Measurements from ENCODE around the gene TIMM21.

TIMM21 gene

GRCh38 chr18:74147779-74148542, at the start of gene TIMM21, which contains the start of gene FBXO15:
TIMM21 (plus strand) TSS chr18:74148523; CDS start chr18:74148809, 286 bp downstream.
FBXO15 (minus strand) TSS chr18:74147834; CDS start chr18:74147785, 49 bp downstream.
- TF ChIP-seq JUND (IDR thresholded peaks at IDR 0.05; ENCODE audit: low read depth): no peak
- in situ Hi-C loops (cut with HindIII; ENCODE audit: low pct_unique_long_range_greater_than_20kb, low sequenced_read_pairs): no loop called here
- peak; percentile 77 to 95 for DNase-seq (ENCODE audit: low read depth in 1 of 2, low spot score in 1 of 2)

GRCh38 chr18:74108460-74108859, 39.9 kb upstream of the TIMM21 start:
- no peak for DNase-seq (ENCODE audit: low read depth in 1 of 2, low spot score in 1 of 2)

GRCh38 chr18:74110149-74110548, 38.2 kb upstream of the TIMM21 start:
- DNase-seq (ENCODE audit: low read depth in 1 of 2, low spot score in 1 of 2): no peak
- in situ Hi-C loops (cut with HindIII; ENCODE audit: low pct_unique_long_range_greater_than_20kb, low sequenced_read_pairs): no loop called here
- no peak for TF ChIP-seq JUND (IDR thresholded peaks at IDR 0.05; ENCODE audit: low read depth)

More at GRCh38 chr18:74108460-74108859, 39.9 kb upstream of the TIMM21 start:
- no peak for TF ChIP-seq JUND (IDR thresholded peaks at IDR 0.05; ENCODE audit: low read depth)
- in situ Hi-C loops (cut with HindIII; ENCODE audit: low pct_unique_long_range_greater_than_20kb, low sequenced_read_pairs): no loop called here

GRCh38 chr18:74110976-74111375, 37.3 kb upstream of the TIMM21 start:
- in situ Hi-C loops (cut with HindIII; ENCODE audit: low pct_unique_long_range_greater_than_20kb, low sequenced_read_pairs): no loop called here
- DNase-seq (ENCODE audit: low read depth in 1 of 2, low spot score in 1 of 2): no peak
- no peak for TF ChIP-seq JUND (IDR thresholded peaks at IDR 0.05; ENCODE audit: low read depth)

GRCh38 chr18:74113711-74114110, 34.6 kb upstream of the TIMM21 start:
- no peak for TF ChIP-seq JUND (IDR thresholded peaks at IDR 0.05; ENCODE audit: low read depth)
- in situ Hi-C loops (cut with HindIII; ENCODE audit: low pct_unique_long_range_greater_than_20kb, low sequenced_read_pairs): no loop called here
- no peak for DNase-seq (ENCODE audit: low read depth in 1 of 2, low spot score in 1 of 2)

GRCh38 chr18:74114116-74114515, 34.2 kb upstream of the TIMM21 start:
- TF ChIP-seq JUND (IDR thresholded peaks at IDR 0.05; ENCODE audit: low read depth): no peak
- DNase-seq (ENCODE audit: low read depth in 1 of 2, low spot score in 1 of 2): no peak
- in situ Hi-C loops (cut with HindIII; ENCODE audit: low pct_unique_long_range_greater_than_20kb, low sequenced_read_pairs): no loop called here

GRCh38 chr18:74115046-74115445, 33.3 kb upstream of the TIMM21 start:
- in situ Hi-C loops (cut with HindIII; ENCODE audit: low pct_unique_long_range_greater_than_20kb, low sequenced_read_pairs): no loop called here
- TF ChIP-seq JUND (IDR thresholded peaks at IDR 0.05; ENCODE audit: low read depth): no peak
- no peak for DNase-seq (ENCODE audit: low read depth in 1 of 2, low spot score in 1 of 2)

GRCh38 chr18:74116633-74117554, 31.4 kb upstream of the TIMM21 start:
- DNase-seq (ENCODE audit: low read depth in 1 of 2, low spot score in 1 of 2): peak in 1 of 2 experiments; percentile 58
- in situ Hi-C loops (cut with HindIII; ENCODE audit: low pct_unique_long_range_greater_than_20kb, low sequenced_read_pairs): no loop called here
- no peak for TF ChIP-seq JUND (IDR thresholded peaks at IDR 0.05; ENCODE audit: low read depth)

- DNase-seq (ENCODE audit: low read depth in 1 of 2, low spot score in 1 of 2): no peak
- in situ Hi-C loops (cut with HindIII; ENCODE audit: low pct_unique_long_range_greater_than_20kb, low sequenced_read_pairs): no loop called here
- no peak for TF ChIP-seq JUND (IDR thresholded peaks at IDR 0.05; ENCODE audit: low read depth)
Observed at GRCh38 chr18:74123200-74123599, 25.1 kb upstream of the TIMM21 start.

- in situ Hi-C loops (cut with HindIII; ENCODE audit: low pct_unique_long_range_greater_than_20kb, low sequenced_read_pairs): no loop called here
- DNase-seq (ENCODE audit: low read depth in 1 of 2, low spot score in 1 of 2): no peak
Observed at GRCh38 chr18:74124642-74125041, 23.7 kb upstream of the TIMM21 start.

GRCh38 chr18:74126684-74127655, 21.4 kb upstream of the TIMM21 start:
- TF ChIP-seq JUND (IDR thresholded peaks at IDR 0.05; ENCODE audit: low read depth): no peak
- in situ Hi-C loops (cut with HindIII; ENCODE audit: low pct_unique_long_range_greater_than_20kb, low sequenced_read_pairs): no loop called here
- no peak for DNase-seq (ENCODE audit: low read depth in 1 of 2, low spot score in 1 of 2)

More at GRCh38 chr18:74124642-74125041, 23.7 kb upstream of the TIMM21 start:
- TF ChIP-seq JUND (IDR thresholded peaks at IDR 0.05; ENCODE audit: low read depth): no peak

- no peak for DNase-seq (ENCODE audit: low read depth in 1 of 2, low spot score in 1 of 2)
- in situ Hi-C loops (cut with HindIII; ENCODE audit: low pct_unique_long_range_greater_than_20kb, low sequenced_read_pairs): no loop called here
- no peak for TF ChIP-seq JUND (IDR thresholded peaks at IDR 0.05; ENCODE audit: low read depth)
Observed at GRCh38 chr18:74128159-74128558, 20.2 kb upstream of the TIMM21 start.

Data from T47D (cell line).